Activated naive CD4-positive, alpha-beta T cell treated with anti-CD3 and anti-CD28 coated beads, Interleukin-2, amount 10 ng/mL, durations not matched to agents 7 days and 5 days (primary cell): Measurements from ENCODE around the gene JAK3.
A peak's percentile ranks its signal among the peaks of the same experiment; 100 is the strongest.
"Not testable (repeated sequence)": the region's sequence is repeated elsewhere in the genome, so short reads cannot be mapped to it uniquely, and the experiment has no call there.

ENCODE experiments used
- CTCF ChIA-PET: fragments of 350-600 bp; sonication (Branson Sonifier 250); formaldehyde crosslinking; loops from one replicate; lab custom pipeline; 2021; ENCODE audit warnings: antibody characterized with exemption; lab: Charles Lee
- DNase-seq: peaks from one replicate; pipeline ENCODE4 v3.0.0-alpha.2; 2020
- H3K27ac Mint-ChIP-seq: one replicate; pipeline ENCODE4 v1.8.0; 2021; ENCODE audit warnings: mild to moderate bottlenecking, moderate library complexity, mixed read lengths
- H3K27me3 Mint-ChIP-seq: one replicate; pipeline ENCODE4 v1.8.0; 2021; ENCODE audit warnings: mild to moderate bottlenecking, mixed read lengths
- H3K36me3 Mint-ChIP-seq: one replicate; pipeline ENCODE4 v1.8.0; 2021; ENCODE audit warnings: mixed read lengths
- H3K4me1 Mint-ChIP-seq: one replicate; pipeline ENCODE4 v1.8.0; 2021; ENCODE audit warnings: mixed read lengths
- H3K4me3 Mint-ChIP-seq: one replicate; pipeline ENCODE4 v1.8.0; 2021; ENCODE audit warnings: mild to moderate bottlenecking, moderate library complexity, mixed read lengths
- H3K9me3 Mint-ChIP-seq: one replicate; pipeline ENCODE4 v1.8.0; 2021; ENCODE audit warnings: mixed read lengths

The JAK3 gene

DNA sequence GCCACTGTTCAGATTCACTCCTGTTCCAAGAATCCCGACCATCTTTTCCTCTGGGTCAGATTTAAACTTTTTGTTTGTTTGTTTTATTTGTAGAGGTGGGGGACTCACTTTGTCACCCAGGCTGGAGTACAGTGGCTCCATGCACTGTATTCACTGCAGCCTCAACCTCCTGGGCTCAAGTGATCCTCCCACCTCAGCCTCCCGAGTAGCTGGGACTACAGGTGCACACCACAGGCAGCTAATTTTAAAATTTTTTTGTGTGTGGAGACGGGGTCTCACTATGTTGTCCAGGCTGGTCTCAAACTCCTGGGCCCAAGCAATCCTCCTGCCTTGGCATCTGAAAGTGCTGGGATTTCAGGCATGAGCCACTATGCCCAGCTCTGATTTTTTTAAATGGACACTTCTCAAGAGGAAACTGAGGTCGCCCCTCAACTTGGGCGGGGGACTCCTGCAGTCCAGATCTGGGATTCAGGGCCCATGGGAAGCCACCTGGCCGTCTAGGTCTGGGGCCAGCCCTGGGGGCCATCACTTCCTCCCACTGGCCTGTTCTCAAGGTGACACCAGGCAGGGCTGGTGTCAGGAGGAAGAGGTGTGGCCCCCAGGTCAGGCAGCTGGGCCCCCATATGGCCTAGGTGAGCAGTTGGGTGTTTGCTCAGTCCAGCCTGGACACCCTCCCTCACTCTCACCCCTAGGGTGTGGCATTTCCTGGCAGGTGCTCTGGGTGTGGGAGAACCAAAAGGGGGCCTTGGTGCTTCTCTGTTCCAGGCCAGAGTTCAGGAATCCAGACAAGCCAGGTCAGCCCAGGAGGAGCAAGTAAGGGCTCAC lies 51.6 kb downstream of the JAK3 start:
- H3K9me3 Mint-ChIP-seq, result no peaks in the 10 kb centered on the region
- DNase-seq, result no peak
- H3K4me3 Mint-ChIP-seq, result no peak overlapping the region
- H3K36me3 Mint-ChIP-seq, result no peaks in the 10 kb centered on the region
- peaks cover 50% of the 10 kb centered on the region for H3K27me3 Mint-ChIP-seq
- no peak overlapping the region for H3K27ac Mint-ChIP-seq
- peaks cover 51% of the 10 kb centered on the region for H3K4me1 Mint-ChIP-seq
- CTCF ChIA-PET, result interaction anchor here (1.1 kb wide), 1 partner anchor 58 kb away, joined by 3 read pairs; no protein-coding TSS in a partner anchor

DNA sequence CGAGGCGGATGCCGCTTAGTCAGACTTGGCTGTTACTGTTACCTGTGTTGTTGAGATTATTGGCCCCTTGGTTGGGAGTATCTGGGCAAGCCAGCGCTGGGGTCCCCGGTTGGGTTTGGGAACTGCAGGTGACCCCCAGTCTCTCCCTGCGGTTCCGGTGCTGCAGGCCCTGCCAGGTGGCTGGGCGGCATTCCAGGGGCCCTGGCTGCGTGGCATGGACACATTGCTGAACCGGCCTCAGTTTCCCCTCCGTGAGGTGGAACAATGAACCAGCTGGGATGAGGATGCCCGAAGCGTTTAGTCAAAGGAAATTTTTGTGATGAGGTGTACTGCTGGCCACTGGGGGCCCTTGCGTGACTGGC lies 52.3 kb downstream of the JAK3 start:
- H3K27me3 Mint-ChIP-seq, result peaks cover 48% of the 10 kb centered on the region
- H3K4me1 Mint-ChIP-seq, result peaks cover 57% of the 10 kb centered on the region

DNA sequence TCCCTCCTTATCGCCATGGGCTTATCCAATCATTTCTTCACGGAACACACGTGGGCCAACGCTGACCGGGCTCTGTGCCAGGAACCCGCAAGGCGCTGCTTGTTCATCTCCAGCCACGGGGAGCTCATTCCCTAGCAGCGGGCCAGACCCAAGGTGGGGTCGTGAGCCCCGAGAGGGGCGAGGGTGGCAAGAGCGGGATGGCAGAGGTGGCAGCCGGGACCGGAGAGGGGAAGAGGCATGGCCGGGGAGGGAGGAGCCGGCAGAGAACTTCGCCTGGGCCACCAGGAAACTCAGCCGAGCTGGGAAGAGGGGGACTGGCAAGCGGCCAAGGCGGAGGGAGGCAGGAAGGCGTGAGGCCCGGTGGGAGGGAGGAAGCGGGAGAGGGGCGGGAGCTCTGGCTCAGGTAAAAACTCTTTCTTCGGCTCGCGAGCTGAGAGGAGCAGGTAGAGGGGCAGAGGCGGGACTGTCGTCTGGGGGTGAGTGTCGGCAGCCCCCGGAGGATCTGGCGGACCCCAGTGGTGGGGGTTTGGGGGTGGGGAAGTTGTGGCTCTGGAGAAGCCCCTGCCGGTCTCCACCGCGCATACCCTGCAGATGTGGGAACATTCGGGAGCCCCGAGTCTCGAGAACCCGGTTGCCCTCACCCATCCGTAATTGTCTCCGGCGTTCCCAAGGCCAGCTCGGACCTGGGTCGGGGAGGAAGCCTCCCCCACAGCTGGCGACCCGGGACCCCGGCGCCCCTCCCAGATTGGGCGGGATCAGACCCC lies 52.9 kb downstream of the JAK3 start, which contains the start of gene B3GNT3:
B3GNT3 (plus strand) TSS at position 408 of the 764 bp plus-strand sequence. CDS start 12,670 bp downstream, outside the sequence.
- Mint-ChIP-seq H3K27ac (no peak within 1 kb of the TSS), H3K4me3 (no peak within 1 kb of the TSS), H3K9me3 (no peaks in the 10 kb centered on the region), H3K4me1 (peaks cover 63% of the 10 kb centered on the region), H3K36me3 (peaks cover 2% of the 10 kb centered on the region), H3K27me3 (peaks cover 46% of the 10 kb centered on the region)
- CTCF ChIA-PET, result interaction anchor here (0.6 to 0.9 kb wide), 2 partner anchors 10 to 61 kb away, joined by 3 to 4 read pairs; no protein-coding TSS in a partner anchor
- no peak for DNase-seq

More for the DNA sequence above, 52.3 kb downstream of the JAK3 start:
- no peak for DNase-seq
- Mint-ChIP-seq H3K36me3 (no peaks in the 10 kb centered on the region), H3K27ac (no peak overlapping the region), H3K9me3 (no peaks in the 10 kb centered on the region), H3K4me3 (no peak overlapping the region)
- CTCF ChIA-PET, result interaction anchor here (0.6 to 0.9 kb wide), 2 partner anchors 11 to 60 kb away, joined by 3 to 4 read pairs; no protein-coding TSS in a partner anchor

DNA sequence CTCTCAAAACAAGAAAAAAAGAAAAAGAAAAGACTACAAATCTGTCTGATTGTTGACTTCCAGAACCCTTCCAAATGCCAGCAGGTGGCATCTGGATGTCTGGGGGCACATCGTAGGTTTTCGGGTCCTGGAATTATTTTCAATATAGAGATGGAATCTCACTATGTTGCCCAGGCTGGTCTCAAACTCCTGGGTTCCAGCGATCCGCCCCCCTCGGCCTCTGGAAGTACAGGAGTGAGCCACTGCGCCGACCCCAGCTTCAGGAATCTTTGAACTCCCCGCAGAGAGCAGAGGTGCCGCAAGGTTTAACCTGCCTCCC lies 53.4 kb downstream of the JAK3 start:
- Mint-ChIP-seq H3K36me3 (peaks cover 3% of the 10 kb centered on the region), H3K27me3 (peaks cover 40% of the 10 kb centered on the region), H3K27ac (no peak overlapping the region), H3K4me1 (peaks cover 66% of the 10 kb centered on the region), H3K4me3 (no peak overlapping the region), H3K9me3 (no peaks in the 10 kb centered on the region)
- DNase-seq, result no peak
- CTCF ChIA-PET, result interaction anchor here (0.9 kb wide), 1 partner anchor 10 kb away, joined by 4 read pairs; no protein-coding TSS in a partner anchor

DNA sequence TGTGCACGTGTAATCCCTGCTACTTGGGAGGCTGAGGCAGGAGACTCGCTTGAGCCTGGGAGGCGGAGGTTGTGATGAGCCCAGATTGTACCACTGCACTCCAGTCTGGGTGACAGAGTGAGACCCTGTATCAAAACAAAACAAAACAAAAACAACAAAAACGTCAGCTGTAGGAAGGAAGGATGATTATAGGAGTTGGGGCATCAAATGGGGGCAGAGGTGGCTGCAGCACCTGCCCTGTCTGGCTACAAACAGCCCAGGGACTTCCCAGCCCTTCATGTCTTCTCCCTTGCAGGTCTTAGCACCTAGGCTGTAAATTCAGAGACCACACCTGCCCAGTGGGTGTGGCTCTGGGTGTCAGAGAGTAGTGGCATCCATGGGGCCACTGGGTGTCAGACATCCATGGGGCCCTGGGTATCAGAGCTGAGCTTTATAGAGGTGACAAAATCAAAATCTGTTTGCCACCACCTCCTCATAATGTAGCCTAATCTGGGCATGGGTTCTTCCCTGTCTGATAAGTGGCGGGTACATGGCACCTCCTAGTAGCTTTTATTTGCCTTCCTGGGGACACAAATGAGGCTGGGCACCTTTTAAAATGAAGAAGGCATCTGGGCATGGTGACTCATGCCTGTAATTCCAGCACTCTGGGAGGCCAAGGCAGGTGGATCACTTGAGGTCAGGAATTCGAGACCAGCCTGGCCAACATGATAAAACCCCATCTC lies 57.6 kb downstream of the JAK3 start:
- Mint-ChIP-seq H3K4me3 (no peak overlapping the region), H3K27ac (peak overlapping the region; percentile 68), H3K9me3 (no peaks in the 10 kb centered on the region), H3K36me3 (peaks cover 25% of the 10 kb centered on the region), H3K4me1 (peaks cover 53% of the 10 kb centered on the region), H3K27me3 (peaks cover 20% of the 10 kb centered on the region)
- CTCF ChIA-PET, result interaction anchor here (1.1 to 1.9 kb wide), 3 partner anchors 15 to 87 kb away, joined by 3 to 7 read pairs (median 4); no protein-coding TSS in a partner anchor
- no peak for DNase-seq

DNA sequence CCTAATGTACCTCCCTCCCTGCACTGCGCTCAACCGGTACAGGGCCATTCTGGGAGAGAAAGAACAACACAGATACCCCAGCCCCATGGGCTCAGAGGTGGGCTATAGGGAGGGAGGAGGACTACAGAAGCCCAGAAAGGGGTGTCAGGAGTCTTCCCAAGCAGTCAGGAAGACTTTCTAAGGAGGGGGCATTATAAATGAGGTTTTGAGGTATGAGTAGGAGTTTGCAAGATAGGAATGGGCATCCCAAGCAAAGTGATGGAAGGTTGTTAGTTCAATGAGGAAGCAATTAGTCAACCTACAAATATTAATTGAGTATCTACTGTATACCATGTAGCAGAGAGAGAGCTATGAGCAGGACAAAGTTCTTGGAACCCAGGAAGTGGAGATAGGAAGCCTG lies 59.1 kb downstream of the JAK3 start:
- H3K27ac Mint-ChIP-seq, result no peak overlapping the region
- peaks cover 37% of the 10 kb centered on the region for H3K36me3 Mint-ChIP-seq
- CTCF ChIA-PET, result no interaction called here

DNA sequence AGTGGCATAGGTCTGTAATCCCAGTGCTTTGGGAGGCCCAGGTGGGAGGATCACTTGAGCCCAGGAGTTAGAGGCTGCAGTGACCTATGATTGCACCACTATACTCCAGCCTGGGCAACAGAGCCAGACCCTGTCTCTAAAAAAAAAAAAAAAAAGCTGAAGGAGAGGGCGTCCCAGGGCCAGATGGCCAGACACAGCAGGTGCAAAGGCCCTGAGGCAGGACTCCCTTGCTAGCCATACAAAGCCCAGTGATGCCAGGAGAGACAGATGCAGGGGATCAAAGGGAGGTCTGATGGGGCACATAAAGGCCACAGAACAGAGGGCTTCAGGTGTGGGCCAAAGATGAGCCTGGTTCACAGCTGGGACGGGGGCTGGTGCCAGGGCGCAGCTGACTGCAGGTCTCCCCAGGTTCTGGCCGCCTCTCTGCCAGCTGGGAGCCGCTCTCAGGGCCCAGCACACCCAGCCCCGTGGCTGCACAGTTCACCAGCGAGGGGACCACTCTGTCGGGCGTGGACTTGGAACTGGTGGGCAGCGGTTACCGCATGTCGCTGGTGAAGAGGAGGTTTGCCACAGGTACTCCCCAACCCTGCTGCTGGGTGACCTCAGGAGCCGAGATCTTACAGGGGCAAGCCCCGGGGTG lies 60.4 kb downstream of the JAK3 start:
- no peak overlapping the region for H3K4me3 Mint-ChIP-seq
- H3K4me1 Mint-ChIP-seq, result peaks cover 41% of the 10 kb centered on the region
- peaks cover 40% of the 10 kb centered on the region for H3K36me3 Mint-ChIP-seq
- H3K9me3 Mint-ChIP-seq, result no peaks in the 10 kb centered on the region
- H3K27ac Mint-ChIP-seq, result no peak overlapping the region
- no peaks in the 10 kb centered on the region for H3K27me3 Mint-ChIP-seq
- CTCF ChIA-PET, result no interaction called here
- no peak for DNase-seq

More for the DNA sequence above, 59.1 kb downstream of the JAK3 start:
- H3K4me3 Mint-ChIP-seq, result no peak overlapping the region
- H3K4me1 Mint-ChIP-seq, result peaks cover 48% of the 10 kb centered on the region
- no peaks in the 10 kb centered on the region for H3K9me3 Mint-ChIP-seq
- no peak for DNase-seq
- H3K27me3 Mint-ChIP-seq, result peaks cover 4% of the 10 kb centered on the region

DNA sequence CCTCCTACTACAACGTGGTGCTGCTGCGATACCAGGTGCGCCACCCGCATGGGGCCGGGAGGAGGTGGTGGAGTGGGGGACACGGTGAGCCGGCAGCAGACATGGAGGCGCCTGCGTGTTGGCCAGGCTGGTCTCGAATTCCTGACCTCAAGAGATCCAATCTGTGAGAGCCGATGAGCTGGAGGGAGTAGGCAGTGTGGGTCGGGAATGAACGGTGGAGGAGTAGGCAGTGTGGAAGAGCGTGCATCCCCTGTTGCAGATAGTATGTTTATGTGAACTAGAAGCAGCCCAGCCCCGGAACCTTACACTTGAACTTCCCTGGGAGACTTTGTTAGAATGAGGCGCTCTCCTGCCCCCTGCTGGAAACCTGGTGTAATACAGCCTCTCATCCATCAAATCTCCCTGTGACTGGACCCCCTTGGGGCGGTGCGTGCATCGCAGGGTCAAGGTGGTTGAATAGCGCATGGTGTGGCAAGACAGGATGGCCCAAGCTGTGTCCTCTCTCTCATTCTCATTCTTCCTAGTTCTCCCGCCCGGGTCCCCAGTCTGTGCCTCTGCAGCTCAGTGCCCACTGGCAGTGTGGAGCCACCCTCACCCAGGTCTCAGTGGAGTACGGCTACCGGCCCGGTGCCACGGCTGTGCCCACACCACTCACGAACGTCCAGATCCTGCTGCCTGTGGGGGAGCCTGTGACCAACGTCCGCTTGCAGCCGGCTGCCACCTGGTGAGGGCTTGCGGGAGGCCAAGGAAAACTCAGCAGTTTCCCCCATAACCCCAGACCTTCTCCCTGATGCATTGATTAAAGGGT lies 63.4 kb downstream of the JAK3 start:
- peak; percentile 85 for DNase-seq
- Mint-ChIP-seq H3K9me3 (no peaks in the 10 kb centered on the region), H3K4me1 (peaks cover 18% of the 10 kb centered on the region), H3K27ac (no peak overlapping the region), H3K4me3 (no peak overlapping the region), H3K27me3 (no peaks in the 10 kb centered on the region), H3K36me3 (peaks cover 45% of the 10 kb centered on the region)
- CTCF ChIA-PET, result interaction anchor here (0.9 to 3.1 kb wide), 10 partner anchors 10 to 212 kb away, joined by 3 to 12 read pairs (median 4); partner anchors contain the start of gene B3GNT3

DNA sequence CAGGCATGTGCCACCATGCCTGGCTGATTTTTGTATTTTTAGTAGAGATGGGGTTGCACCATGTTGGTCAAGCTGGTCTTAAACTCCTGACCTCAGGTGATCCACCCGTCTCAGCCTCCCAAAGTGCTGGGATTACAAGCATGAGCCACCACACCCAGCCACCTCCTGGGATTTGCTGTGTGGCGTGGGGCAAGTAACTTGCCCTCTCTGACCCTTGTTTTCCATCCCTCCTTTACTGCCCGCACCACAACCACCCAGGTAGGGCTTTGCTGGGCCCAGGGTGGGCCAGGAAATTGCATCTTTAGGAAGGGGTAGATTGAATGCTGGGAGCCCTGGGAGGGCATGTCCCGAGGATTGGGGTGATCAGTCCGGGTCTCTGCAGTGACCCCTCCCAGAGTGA lies 64.1 kb downstream of the JAK3 start:
- peaks cover 39% of the 10 kb centered on the region for H3K36me3 Mint-ChIP-seq
- H3K9me3 Mint-ChIP-seq, DNase-seq, H3K27me3 Mint-ChIP-seq, H3K27ac Mint-ChIP-seq, H3K4me3 Mint-ChIP-seq: not testable (repeated sequence)
- peaks cover 16% of the 10 kb centered on the region for H3K4me1 Mint-ChIP-seq
- CTCF ChIA-PET, result interaction anchor here (1.0 to 3.1 kb wide), 7 partner anchors 9 to 211 kb away, joined by 3 to 12 read pairs (median 5); no protein-coding TSS in a partner anchor

DNA sequence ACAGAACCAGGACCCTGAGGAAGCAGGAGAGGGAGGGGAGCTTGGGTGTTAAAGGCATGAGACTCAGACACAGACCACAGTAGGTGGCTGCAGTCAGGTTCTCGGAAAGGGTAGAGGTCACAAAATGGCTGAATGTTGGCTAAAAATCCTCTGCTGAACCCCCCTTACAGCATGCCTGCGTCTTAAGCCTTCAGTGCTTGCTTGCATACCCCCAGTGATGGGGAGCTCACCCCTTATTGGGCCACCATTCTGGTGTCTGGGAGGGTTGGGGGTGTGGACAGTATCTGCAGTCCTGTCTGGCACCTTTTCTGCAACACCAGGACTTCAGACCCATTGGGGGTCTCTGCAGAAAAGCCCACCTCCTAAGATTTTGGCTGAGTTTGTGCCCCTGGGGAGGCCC lies 67.0 kb downstream of the JAK3 start:
- Mint-ChIP-seq H3K27ac (no peak overlapping the region), H3K36me3 (peaks cover 39% of the 10 kb centered on the region), H3K4me3 (no peak overlapping the region), H3K9me3 (no peaks in the 10 kb centered on the region), H3K27me3 (no peaks in the 10 kb centered on the region), H3K4me1 (peaks cover 13% of the 10 kb centered on the region)
- DNase-seq, result no peak
- CTCF ChIA-PET, result no interaction called here

DNA sequence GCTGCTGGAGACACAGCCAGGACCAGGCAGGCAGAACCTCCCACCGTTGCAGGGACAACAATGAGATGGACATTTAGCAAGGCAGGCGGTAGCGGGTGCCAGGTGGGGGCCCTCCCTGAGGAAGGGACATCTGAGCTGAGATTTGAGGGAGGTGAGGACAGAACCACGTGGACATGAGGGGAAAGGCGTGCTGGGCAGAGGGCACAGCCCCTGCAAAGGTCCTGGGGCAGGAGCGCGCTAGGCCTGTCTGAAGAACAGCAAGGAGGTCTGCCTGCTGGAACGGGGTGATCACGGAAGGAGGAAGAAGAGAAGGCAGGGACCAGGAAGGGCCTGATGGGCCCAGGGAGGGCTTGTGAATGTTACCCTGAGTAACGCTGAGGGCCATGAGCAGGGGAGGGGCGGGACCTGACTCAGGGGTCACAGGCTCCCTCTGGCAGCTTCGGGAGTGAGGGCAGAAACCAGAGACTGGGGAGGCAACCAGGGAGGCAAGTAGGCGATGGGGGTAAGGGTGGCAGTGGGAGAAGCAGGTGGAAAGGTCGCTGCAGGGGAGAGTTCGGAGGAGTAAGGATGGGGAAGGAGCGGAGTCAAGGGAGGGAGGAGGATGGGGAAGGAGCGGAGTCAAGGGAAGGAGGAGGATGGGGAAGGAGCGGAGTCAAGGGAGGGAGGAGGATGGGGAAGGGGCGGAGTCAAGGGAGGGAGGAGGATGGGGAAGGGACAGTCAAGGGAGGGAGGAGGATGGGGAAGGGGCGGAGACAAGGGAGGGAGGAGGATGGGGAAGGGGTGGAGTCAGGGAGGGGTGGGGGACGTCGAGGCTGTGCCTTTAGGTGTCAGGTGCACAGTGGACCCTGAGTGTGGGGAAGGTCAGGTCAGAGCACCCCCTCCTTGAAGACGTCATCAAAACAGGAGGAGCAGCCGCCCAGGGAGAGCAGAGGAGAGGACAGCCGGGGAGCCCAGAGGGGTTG lies 68.5 kb downstream of the JAK3 start:
- Mint-ChIP-seq H3K27me3 (no peaks in the 10 kb centered on the region), H3K27ac (peak overlapping the region; percentile 49), H3K36me3 (peaks cover 42% of the 10 kb centered on the region), H3K9me3 (no peaks in the 10 kb centered on the region), H3K4me3 (no peak overlapping the region), H3K4me1 (peaks cover 10% of the 10 kb centered on the region)
- CTCF ChIA-PET, result no interaction called here
- DNase-seq, result no peak
